GM10266 (cell line): Measurements from ENCODE around the gene WBP2.

Experiments used
- DNase-seq: peaks from one replicate; pipeline ENCODE4 v3.0.0; 2012; ENCODE audit errors: extremely low spot score
- CTCF ChIP-seq: IDR thresholded peaks from 2 replicates; pipeline ENCODE4 v1.5.1; 2012; ENCODE audit warnings: mild to moderate bottlenecking, low read depth; ENCODE audit not compliant: control insufficient read depth, insufficient read depth; ENCODE audit errors: missing control alignments

The WBP2 gene

GRCh38 chr17:75835654-75835987 is 19.5 kb downstream of the WBP2 start:
- no peak for DNase-seq
- no peak for TF ChIP-seq CTCF

- no peak for TF ChIP-seq CTCF
- no peak for DNase-seq
These were observed 20.0 kb downstream of the WBP2 start for GRCh38 chr17:75834928-75835653.

GRCh38 chr17:75834279-75834920 is 20.7 kb downstream of the WBP2 start:
- no peak for TF ChIP-seq CTCF
- no peak for DNase-seq

GRCh38 chr17:75832652-75833400 is 22.3 kb downstream of the WBP2 start:
- TF ChIP-seq CTCF, result no peak
- peak; percentile 52 for DNase-seq

GRCh38 chr17:75832164-75832651 is 22.9 kb downstream of the WBP2 start:
- DNase-seq, result peak; percentile 40
- no peak for TF ChIP-seq CTCF

GRCh38 chr17:75831032-75831571 is 24.0 kb downstream of the WBP2 start:
- no peak for DNase-seq
- no peak for TF ChIP-seq CTCF
